ENCODE results near the gene DCTN4. TPM values are rescaled to one million over a fixed set of nuclear protein-coding genes. Genes with fewer than 3 reads are reported as not detected.

The DCTN4 gene
- total RNA-seq, 1 donor from 2014 or later, result 73.3 TPM

- Mint-ChIP-seq H3K27me3 (peaks cover 23% of the 10 kb centered on the region), H3K9me3 (ENCODE audit: low read depth) (no peaks in the 10 kb centered on the region), H3K27ac (no peak overlapping the region), H3K36me3 (ENCODE audit: insufficient read depth) (no peaks in the 10 kb centered on the region), H3K4me3 (ENCODE audit: low read depth) (peak overlapping the region; percentile 64), H3K4me1 (ENCODE audit: low read depth) (no peaks in the 10 kb centered on the region)
- DNase-seq (ENCODE audit: low spot score, unreplicated experiment), result no peak
- TF ChIP-seq CTCF (IDR thresholded peaks at IDR 0.05; ENCODE audit: unreplicated experiment), result no peak
Measured at GRCh38 chr5:150670948-150671310, 87.9 kb downstream of the DCTN4 start.

DNA sequence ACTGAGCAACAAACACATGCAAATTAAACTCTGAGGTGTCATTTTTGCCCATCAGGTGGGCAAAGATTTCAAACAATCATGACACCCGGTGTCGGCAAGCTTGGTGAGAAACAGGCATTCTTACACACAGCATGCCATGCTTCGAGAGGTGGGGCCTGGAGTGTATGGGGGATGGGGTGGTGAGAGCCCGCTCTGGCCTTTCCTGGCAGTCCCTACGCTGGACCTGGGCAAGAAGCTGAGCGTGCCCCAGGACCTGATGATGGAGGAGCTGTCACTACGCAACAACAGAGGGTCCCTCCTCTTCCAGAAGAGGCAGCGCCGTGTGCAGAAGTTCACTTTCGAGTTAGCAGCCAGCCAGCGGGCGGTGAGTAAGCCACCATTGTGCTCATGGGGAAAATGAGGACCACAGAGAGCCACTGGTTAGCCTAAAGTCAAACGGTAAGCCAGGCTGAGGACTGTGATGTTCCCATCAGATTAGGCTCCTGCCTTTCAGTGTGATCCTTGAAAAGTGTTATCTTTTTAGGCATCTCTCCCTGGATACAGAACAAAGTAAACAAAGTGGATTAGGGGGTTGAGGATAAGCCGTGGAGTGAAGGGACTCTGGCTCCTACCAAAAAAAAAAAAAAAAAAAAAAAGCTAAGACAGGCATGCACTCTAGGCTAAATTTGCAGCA is 88.4 kb downstream of the DCTN4 start:
- H3K27me3 Mint-ChIP-seq, result peaks cover 23% of the 10 kb centered on the region
- no peaks in the 10 kb centered on the region for H3K9me3 Mint-ChIP-seq (ENCODE audit: low read depth)
- DNase-seq (ENCODE audit: low spot score, unreplicated experiment), result no peak
- H3K4me1 Mint-ChIP-seq (ENCODE audit: low read depth), result no peaks in the 10 kb centered on the region
- no peak for TF ChIP-seq CTCF (IDR thresholded peaks at IDR 0.05; ENCODE audit: unreplicated experiment)
- peak overlapping the region; percentile 64 for H3K4me3 Mint-ChIP-seq (ENCODE audit: low read depth)
- no peak overlapping the region for H3K27ac Mint-ChIP-seq
- no peaks in the 10 kb centered on the region for H3K36me3 Mint-ChIP-seq (ENCODE audit: insufficient read depth)

- Mint-ChIP-seq H3K27ac (no peak overlapping the region), H3K27me3 (peaks cover 18% of the 10 kb centered on the region), H3K4me3 (ENCODE audit: low read depth) (no peak overlapping the region), H3K36me3 (ENCODE audit: insufficient read depth) (no peaks in the 10 kb centered on the region), H3K9me3 (ENCODE audit: low read depth) (no peaks in the 10 kb centered on the region), H3K4me1 (ENCODE audit: low read depth) (peaks cover 3% of the 10 kb centered on the region)
- DNase-seq (ENCODE audit: low spot score, unreplicated experiment), result no peak
- TF ChIP-seq CTCF (IDR thresholded peaks at IDR 0.05; ENCODE audit: unreplicated experiment), result no peak
Measured at GRCh38 chr5:150665044-150665443, 93.8 kb downstream of the DCTN4 start.

- peaks cover 3% of the 10 kb centered on the region for H3K4me1 Mint-ChIP-seq (ENCODE audit: low read depth)
- peaks cover 16% of the 10 kb centered on the region for H3K27me3 Mint-ChIP-seq
- no peak overlapping the region for H3K4me3 Mint-ChIP-seq (ENCODE audit: low read depth)
- no peaks in the 10 kb centered on the region for H3K36me3 Mint-ChIP-seq (ENCODE audit: insufficient read depth)
- H3K27ac Mint-ChIP-seq, result no peak overlapping the region
- no peaks in the 10 kb centered on the region for H3K9me3 Mint-ChIP-seq (ENCODE audit: low read depth)
- TF ChIP-seq CTCF (IDR thresholded peaks at IDR 0.05; ENCODE audit: unreplicated experiment), result no peak
- DNase-seq (ENCODE audit: low spot score, unreplicated experiment), result no peak
Measured at GRCh38 chr5:150663936-150664335, 94.9 kb downstream of the DCTN4 start.

DNA sequence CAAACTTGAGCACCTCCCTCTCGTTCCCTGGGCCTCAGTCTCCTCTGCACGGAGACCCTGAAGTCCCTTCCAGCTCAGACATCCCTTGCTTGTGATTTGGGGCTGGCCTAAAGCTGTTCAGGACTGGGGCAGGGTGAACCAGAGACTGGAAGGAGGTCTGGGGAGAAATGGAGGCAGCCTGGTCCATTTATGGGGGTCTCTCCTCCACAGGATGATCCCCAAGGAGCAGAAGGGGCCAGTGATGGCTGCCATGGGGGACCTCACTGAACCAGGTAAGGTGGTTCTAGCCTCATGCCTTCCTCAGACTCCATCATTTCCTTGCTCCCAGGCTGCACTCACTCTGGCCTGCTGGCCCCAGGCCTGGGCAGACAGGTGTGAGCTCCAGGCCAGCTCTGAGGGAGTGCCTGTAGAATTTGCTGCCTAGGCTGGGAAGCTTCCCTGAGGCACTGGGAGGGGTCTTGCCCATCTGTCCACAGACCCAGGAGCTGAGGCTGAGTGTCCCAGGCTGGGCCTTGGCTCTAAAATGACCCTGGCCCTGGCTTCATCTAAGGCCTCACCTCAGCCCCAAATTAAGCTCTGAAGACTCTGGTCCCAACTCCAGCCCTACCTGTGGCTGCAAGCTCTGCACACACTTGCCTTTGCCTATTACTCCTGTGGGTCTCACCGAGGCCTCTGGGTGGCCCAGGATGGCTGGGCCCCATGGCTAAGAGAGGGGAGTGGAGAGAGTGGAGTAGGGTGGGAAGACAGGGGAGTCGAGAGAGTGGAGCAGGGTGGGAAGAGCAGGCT is 95.9 kb downstream of the DCTN4 start:
- H3K9me3 Mint-ChIP-seq (ENCODE audit: low read depth), result no peaks in the 10 kb centered on the region
- no peak overlapping the region for H3K27ac Mint-ChIP-seq
- no peaks in the 10 kb centered on the region for H3K36me3 Mint-ChIP-seq (ENCODE audit: insufficient read depth)
- TF ChIP-seq CTCF (IDR thresholded peaks at IDR 0.05; ENCODE audit: unreplicated experiment), result no peak
- peaks cover 3% of the 10 kb centered on the region for H3K4me1 Mint-ChIP-seq (ENCODE audit: low read depth)
- no peak overlapping the region for H3K4me3 Mint-ChIP-seq (ENCODE audit: low read depth)
- H3K27me3 Mint-ChIP-seq, result peaks cover 19% of the 10 kb centered on the region
- DNase-seq (ENCODE audit: low spot score, unreplicated experiment), result no peak

Measured in progenitor cell of endocrine pancreas (in vitro differentiated cells).